GM18870 (cell line): ENCODE results near the gene SPINT2.

ENCODE experiments used
- ATAC-seq: cut with Tn5 transposase; IDR thresholded peaks from one replicate; pipeline ENCODE4 v1.9.1; 2021; ENCODE audit warnings: moderate library complexity; ENCODE audit not compliant: unreplicated experiment

SPINT2 gene

DNA sequence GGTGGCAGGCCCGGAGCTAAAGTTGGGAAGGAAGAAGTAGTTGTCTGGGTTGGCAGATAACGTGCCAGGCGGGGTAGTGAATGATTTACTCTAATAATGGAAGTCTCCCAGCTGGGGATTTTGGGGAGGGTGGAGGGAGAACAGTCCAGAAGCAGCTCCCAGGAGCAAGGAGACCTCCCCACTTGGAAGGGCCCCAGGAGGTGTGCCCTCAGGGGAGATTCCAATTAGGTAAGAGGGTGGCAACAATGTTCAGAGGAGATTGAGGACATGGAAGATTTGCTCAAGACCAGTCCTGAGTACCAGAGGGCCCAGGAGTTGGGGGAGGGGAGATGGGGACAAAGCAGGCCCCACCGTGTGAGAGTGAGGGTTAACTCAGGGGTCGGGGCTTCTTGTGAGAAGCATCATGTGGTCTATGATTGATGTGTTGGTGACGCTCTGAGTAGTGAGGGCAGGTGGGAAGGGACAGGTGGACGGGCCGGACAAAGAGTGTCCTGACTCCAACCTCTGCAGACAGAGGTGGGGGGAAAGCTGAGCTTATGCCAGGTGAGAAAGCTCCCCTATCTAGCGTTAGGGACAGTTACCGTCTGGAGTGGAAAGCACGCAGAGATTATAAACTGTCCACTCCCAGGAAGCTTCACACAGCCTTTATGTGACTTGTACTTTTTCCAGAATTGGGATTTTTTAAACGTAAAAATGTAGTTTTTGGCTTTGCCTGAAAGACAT, 3.5 kb downstream of the SPINT2 start:
- no peak for ATAC-seq

DNA sequence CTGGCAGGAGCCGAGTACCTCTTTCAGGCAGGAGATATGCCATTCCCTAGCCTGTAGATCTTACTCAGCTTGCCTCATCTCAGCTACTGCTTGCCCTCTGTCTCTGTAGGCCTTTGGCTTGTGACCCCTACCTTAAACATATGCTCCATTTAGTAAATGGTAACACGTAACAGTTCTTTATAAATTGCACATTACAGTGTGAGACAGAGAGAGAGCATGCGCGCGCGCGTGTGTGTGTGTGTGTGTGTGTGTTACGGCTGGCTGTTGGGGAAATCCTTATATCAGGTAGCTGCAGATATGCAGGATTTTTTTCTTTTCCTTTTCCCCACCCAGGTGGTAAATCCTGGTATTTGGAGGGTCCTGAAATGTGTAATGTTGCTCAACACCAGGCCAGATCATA, 4.2 kb downstream of the SPINT2 start:
- no peak for ATAC-seq

- ATAC-seq: no peak
Observed at GRCh38 chr19:38270587-38271167, 6.3 kb downstream of the SPINT2 start.

- no peak for ATAC-seq
Observed at GRCh38 chr19:38273499-38273898, 9.1 kb downstream of the SPINT2 start.

DNA sequence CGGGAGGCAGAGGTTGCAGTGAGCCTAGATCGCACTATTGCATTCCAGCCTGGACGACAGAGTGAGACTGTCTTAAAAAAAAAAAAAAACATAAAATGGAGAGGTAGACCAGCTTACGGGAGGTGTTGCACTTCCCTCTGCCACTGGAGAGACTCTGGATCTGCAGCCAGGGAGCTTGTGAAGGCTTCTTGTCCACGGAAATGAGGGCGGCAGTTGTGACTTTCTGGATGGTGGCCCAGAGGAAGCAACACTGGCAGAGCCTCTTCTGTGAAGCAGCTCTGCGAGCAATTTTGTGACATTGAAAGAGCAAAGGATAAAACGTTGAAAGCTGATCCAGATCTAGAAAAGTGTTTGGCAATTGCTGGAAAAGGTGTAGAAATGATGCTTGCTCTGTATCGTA, 10.4 kb downstream of the SPINT2 start:
- no peak for ATAC-seq

- no peak for ATAC-seq
Observed at GRCh38 chr19:38276942-38277517, 12.7 kb downstream of the SPINT2 start.

DNA sequence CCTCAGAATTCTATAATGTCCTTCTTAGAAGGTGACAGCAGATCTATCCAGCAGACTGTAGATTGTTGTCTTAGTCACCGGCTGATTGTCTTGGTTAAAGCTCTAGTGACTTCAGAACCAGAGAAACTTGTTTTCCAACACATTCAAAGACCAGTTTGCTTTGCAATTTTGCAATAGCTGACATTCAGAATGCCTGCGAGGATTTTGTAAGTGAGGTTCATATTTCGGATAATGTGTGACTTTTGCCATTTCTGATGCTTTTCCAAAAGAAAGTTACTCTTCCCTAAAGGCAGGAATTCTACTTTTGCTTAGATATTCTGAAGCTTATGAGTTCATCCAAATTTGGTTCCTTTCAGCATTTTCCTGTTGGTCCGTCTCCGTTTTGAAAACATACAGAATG, 13.2 kb downstream of the SPINT2 start:
- no peak for ATAC-seq

DNA sequence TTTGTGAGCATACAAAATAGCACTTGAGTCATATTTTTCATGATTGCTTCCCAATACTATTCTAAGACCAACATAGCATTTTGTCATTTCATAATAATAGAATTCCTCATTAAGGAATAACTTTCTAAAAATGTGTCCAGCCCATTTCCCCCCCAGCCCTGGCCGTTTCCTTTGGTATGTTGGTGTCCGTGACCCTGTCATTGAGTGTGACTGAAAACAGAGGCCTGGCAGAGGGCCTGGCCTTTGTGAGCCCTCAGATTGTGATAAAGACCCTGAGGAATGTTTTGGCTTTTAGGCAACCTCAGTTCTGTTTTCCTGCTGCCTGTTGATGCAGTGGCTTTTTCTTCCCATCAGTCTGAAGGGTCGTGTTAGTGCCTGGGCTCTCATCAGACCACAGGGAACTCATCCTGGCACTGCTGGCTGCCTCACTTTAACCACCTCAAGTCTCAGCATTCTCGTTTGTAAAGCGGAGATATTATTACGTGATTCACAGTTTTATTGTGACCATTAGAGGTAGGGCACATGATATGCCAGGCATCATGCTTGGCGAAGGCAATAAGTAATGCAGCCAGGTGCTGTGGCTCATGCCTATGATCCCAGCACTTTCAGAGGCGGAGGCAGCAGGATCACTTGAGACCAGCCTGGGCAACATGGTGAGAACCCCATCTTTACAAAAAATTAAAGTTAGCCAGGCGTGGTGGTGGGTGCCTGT, 13.8 kb downstream of the SPINT2 start:
- no peak for ATAC-seq

DNA sequence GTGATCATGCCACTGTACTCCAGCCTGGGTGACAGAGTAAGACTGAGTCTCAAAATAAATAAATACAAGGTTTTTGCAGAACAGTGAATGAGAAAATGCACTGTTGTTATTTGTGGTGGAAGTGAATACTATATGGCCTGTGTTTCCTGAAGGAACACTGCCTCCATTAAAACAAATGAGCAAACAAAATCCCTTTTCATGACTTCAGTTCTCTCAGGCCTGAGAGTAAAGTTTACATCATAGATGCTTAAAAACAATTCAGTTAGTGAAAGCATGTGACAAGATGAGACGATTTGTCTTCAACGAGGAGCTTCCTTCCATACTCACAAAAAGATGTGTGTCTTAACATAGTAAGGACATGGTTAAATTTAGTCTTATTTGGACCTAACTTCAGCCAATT, 14.4 kb downstream of the SPINT2 start:
- ATAC-seq: no peak

GRCh38 chr19:38280030-38280921, 15.9 kb downstream of the SPINT2 start:
- no peak for ATAC-seq

GRCh38 chr19:38281811-38282566, 17.6 kb downstream of the SPINT2 start:
- no peak for ATAC-seq

DNA sequence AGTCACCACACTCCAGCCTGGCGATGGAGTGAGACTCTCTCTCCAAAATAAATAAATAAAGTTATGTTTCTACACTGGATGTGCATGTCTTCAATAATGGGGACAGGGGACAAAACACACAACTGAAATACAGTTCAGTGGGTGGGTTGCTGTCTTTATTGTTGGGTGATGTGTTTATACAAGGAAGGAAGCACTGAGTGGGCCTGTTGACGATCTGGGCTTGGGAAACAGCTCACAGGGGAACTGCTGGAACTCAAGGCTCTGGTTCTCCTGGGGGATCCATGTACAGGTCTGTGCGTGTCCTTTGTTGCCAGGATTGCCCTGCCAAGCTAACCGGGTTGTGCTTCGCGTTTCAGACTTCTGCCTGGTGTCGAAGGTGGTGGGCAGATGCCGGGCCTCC, 18.9 kb downstream of the SPINT2 start:
- no peak for ATAC-seq

- no peak for ATAC-seq
Observed at GRCh38 chr19:38284422-38284821, 20.0 kb downstream of the SPINT2 start.

DNA sequence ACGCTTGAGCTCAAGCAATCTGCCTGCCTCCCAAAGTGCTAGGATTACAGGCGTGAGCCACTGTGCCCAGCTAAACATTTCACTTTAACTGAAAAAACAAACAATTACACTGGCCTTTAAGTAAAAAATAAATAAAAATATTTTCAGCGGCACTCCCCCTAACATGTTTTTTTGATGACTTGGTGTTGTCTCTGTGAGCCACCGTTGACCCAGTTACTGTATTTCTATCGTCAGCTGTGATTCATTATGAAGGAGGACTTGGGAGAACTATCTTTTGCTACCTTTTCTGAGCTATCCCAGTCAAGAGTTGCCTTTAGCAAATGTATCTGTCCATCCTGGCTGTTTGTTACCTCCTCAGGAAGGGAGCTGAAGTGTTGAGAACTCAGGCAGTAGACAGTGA, 21.2 kb downstream of the SPINT2 start:
- no peak for ATAC-seq

DNA sequence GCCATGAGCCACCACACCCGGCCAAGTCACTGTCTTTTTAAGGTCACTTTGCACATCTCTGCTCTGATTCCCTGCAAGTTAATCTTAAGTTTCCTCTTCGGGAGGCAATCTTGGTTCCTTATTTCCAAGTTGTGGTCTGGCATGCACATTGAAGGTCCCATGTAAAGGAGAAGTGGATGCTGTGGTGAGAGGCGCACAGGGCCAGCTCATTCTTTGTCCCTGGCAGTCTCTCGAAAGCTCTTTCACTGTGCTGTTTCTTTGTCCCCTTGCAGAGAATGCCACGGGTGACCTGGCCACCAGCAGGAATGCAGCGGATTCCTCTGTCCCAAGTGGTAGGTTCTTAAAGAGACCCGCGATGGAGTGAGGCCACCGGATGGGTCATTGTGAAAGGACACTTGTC, 23.2 kb downstream of the SPINT2 start:
- ATAC-seq: no peak

- ATAC-seq: no peak
Observed at GRCh38 chr19:38288123-38288855, 23.9 kb downstream of the SPINT2 start.

DNA sequence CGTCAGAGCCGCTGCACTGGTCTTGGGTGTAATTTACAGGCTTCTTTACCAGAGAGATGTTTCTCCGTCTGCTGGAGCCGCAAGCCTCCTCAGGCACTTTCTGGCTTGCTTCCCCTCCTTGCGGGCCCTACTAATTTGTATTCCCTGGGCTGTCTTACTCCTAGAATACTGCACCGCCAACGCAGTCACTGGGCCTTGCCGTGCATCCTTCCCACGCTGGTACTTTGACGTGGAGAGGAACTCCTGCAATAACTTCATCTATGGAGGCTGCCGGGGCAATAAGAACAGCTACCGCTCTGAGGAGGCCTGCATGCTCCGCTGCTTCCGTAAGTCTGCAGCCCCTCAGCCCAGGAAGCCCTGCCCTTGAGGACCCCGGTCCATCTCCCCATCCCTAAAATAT, 25.6 kb downstream of the SPINT2 start:
- ATAC-seq: no peak

- no peak for ATAC-seq
Observed at GRCh38 chr19:38290631-38291147, 26.3 kb downstream of the SPINT2 start.

GRCh38 chr19:38291855-38292254, 27.5 kb downstream of the SPINT2 start:
- ATAC-seq: no peak
